Astrocyte (in vitro differentiated cells and primary cell): ENCODE results near the gene PSMA7. TPM values are rescaled to one million over a fixed set of nuclear protein-coding genes. Genes with fewer than 3 reads are reported as not detected.

Experiments used
- DNase-seq: peaks from one replicate; pipeline ENCODE4 v3.0.0-alpha.2; 2010; ENCODE audit warnings: low read depth
- FAIRE-seq: peaks from 2 replicates; lab custom pipeline; 2011; peaks lifted over from hg19 to GRCh38; lab: Jason Lieb, UNC
- H2AFZ ChIP-seq: 2 replicates; pipeline ENCODE4 v1.6.0; 2012; ENCODE audit warnings: low read depth, low read length, inconsistent platforms
- H3K27ac ChIP-seq: 2 replicates; pipeline ENCODE4 v1.5.1; 2011; ENCODE audit warnings: low read depth, low read length, inconsistent platforms
- H3K27me3 ChIP-seq: 2 replicates; pipeline ENCODE4 v1.6.0; 2011; ENCODE audit warnings: low read length, inconsistent platforms; ENCODE audit not compliant: insufficient read depth
- H3K36me3 ChIP-seq: 2 replicates; pipeline ENCODE4 v1.5.1; 2011; ENCODE audit warnings: low read length, inconsistent platforms; ENCODE audit not compliant: insufficient read depth
- H3K4me1 ChIP-seq: 2 replicates; pipeline ENCODE4 v1.5.1; 2011; ENCODE audit warnings: low read length, inconsistent platforms; ENCODE audit not compliant: insufficient read depth
- H3K4me2 ChIP-seq: 2 replicates; pipeline ENCODE4 v1.6.0; 2012; ENCODE audit warnings: low read length, inconsistent platforms
- H3K4me3 ChIP-seq: 2 replicates; pipeline ENCODE4 v1.5.1; 2011; ENCODE audit warnings: low read depth, mild to moderate bottlenecking, low read length, inconsistent platforms; ENCODE audit not compliant: insufficient read depth
- H3K79me2 ChIP-seq: 2 replicates; pipeline ENCODE4 v1.6.0; 2012; ENCODE audit warnings: mild to moderate bottlenecking, low read length, inconsistent platforms; ENCODE audit not compliant: insufficient read depth
- H3K9ac ChIP-seq: 2 replicates; pipeline ENCODE4 v1.6.0; 2012; ENCODE audit warnings: mild to moderate bottlenecking, low read length, inconsistent platforms
- H3K9me3 ChIP-seq: 2 replicates; pipeline ENCODE4 v1.5.1; 2012; ENCODE audit warnings: low read depth, mild to moderate bottlenecking, low read length, inconsistent platforms; ENCODE audit not compliant: insufficient read depth
- H4K20me1 ChIP-seq: 2 replicates; pipeline ENCODE4 v1.6.0; 2012; ENCODE audit warnings: low read length, inconsistent platforms; ENCODE audit not compliant: insufficient read depth
- H3K27ac Mint-ChIP-seq: one replicate; pipeline ENCODE4 v1.8.0; 2021; ENCODE audit warnings: mild to moderate bottlenecking, mixed read lengths; ENCODE audit not compliant: unreplicated experiment
- H3K27me3 Mint-ChIP-seq: one replicate; pipeline ENCODE4 v1.8.0; 2021; ENCODE audit warnings: low read depth, mixed read lengths; ENCODE audit not compliant: unreplicated experiment
- H3K36me3 Mint-ChIP-seq: one replicate; pipeline ENCODE4 v1.8.0; 2021; ENCODE audit warnings: low read depth, mixed read lengths; ENCODE audit not compliant: unreplicated experiment
- H3K4me1 Mint-ChIP-seq: one replicate; pipeline ENCODE4 v1.8.0; 2021; ENCODE audit warnings: low read depth, mixed read lengths; ENCODE audit not compliant: unreplicated experiment
- H3K4me3 Mint-ChIP-seq: one replicate; pipeline ENCODE4 v1.8.0; 2021; ENCODE audit warnings: mild to moderate bottlenecking, moderate library complexity, mixed read lengths; ENCODE audit not compliant: unreplicated experiment
- H3K9me3 Mint-ChIP-seq: one replicate; pipeline ENCODE4 v1.8.0; 2021; ENCODE audit warnings: mild to moderate bottlenecking, mixed read lengths; ENCODE audit not compliant: unreplicated experiment
- EZH2 ChIP-seq: IDR thresholded peaks from 2 replicates; pipeline ENCODE4 v1.6.1; 2012; ENCODE audit warnings: mild to moderate bottlenecking, low read length, inconsistent platforms; ENCODE audit not compliant: insufficient read depth
- total RNA-seq: library from RNA; stranded (reverse); gene quantifications from 2 replicates; pipeline ENCODE4 v1.2.1, GENCODE V29; 2021
- TF ChIP-seq, protein P1 (sequence below): IDR thresholded peaks from 2 replicates; pipeline ENCODE4 v1.5.1; 2011; ENCODE audit warnings: low read depth, mild to moderate bottlenecking, inconsistent platforms, low read length, moderate library complexity; ENCODE audit not compliant: insufficient read depth

Gene PSMA7
- total RNA-seq, 1 donor from 2014 or later, result 324 TPM

GRCh38 chr20:62101078-62101477 is 42.1 kb downstream of the PSMA7 start:
- DNase-seq (no peak), FAIRE-seq (no peak)
- Histone ChIP-seq H3K27me3 (no peaks in the 10 kb centered on the region), H4K20me1 (no peaks in the 10 kb centered on the region), H3K4me2 (no peak overlapping the region), H3K9ac (no peak overlapping the region), H2AFZ (no peak overlapping the region), H3K4me1 (no peaks in the 10 kb centered on the region), H3K79me2 (no peaks in the 10 kb centered on the region), H3K27ac (no peak overlapping the region), H3K9me3 (peaks cover 5% of the 10 kb centered on the region), H3K4me3 (no peak overlapping the region), H3K36me3 (no peaks in the 10 kb centered on the region)
- peaks cover 23% of the 10 kb centered on the region for H3K27me3 Mint-ChIP-seq
- H3K27ac Mint-ChIP-seq, result no peak overlapping the region
- peaks cover 2% of the 10 kb centered on the region for H3K36me3 Mint-ChIP-seq
- TF ChIP-seq EZH2, result no peak
- TF ChIP-seq, protein P1, sequence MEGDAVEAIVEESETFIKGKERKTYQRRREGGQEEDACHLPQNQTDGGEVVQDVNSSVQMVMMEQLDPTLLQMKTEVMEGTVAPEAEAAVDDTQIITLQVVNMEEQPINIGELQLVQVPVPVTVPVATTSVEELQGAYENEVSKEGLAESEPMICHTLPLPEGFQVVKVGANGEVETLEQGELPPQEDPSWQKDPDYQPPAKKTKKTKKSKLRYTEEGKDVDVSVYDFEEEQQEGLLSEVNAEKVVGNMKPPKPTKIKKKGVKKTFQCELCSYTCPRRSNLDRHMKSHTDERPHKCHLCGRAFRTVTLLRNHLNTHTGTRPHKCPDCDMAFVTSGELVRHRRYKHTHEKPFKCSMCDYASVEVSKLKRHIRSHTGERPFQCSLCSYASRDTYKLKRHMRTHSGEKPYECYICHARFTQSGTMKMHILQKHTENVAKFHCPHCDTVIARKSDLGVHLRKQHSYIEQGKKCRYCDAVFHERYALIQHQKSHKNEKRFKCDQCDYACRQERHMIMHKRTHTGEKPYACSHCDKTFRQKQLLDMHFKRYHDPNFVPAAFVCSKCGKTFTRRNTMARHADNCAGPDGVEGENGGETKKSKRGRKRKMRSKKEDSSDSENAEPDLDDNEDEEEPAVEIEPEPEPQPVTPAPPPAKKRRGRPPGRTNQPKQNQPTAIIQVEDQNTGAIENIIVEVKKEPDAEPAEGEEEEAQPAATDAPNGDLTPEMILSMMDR, result no peak
- H3K9me3 Mint-ChIP-seq, result peaks cover 28% of the 10 kb centered on the region
- H3K4me3 Mint-ChIP-seq, result no peak overlapping the region
- no peaks in the 10 kb centered on the region for H3K4me1 Mint-ChIP-seq

DNA sequence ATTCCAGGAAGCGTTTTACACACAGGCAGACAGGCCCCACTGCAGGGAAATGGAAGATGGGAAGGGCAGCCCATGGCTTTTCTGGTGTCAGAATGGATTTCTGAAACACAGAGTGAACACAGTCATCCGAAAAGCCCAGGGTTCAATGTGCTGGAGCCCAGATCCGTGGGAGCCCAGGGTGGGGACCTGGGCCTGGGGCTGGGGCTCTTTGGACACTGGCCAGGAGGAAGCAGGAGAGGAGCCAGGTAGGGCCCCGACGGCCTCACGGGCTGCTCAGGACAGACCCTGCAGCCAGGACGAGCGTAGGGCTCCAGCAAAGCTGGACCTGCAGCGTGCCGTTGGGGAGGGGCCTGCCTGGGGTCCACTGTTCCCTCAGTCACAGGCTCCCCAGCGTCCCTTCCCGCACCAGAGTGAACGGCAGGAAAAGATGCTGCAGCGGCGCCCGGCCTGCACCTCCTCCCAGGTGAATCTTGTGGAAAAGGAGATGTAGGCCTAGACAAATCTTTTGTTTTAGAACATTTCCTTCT is 45.2 kb downstream of the PSMA7 start:
- no peaks in the 10 kb centered on the region for H3K27me3 ChIP-seq
- Mint-ChIP-seq H3K9me3 (peaks cover 19% of the 10 kb centered on the region), H3K4me1 (no peaks in the 10 kb centered on the region), H3K4me3 (no peak overlapping the region), H3K27me3 (peaks cover 27% of the 10 kb centered on the region), H3K36me3 (peaks cover 2% of the 10 kb centered on the region), H3K27ac (no peak overlapping the region)
- H4K20me1 ChIP-seq, result no peaks in the 10 kb centered on the region
- no peak overlapping the region for H3K4me2 ChIP-seq
- no peak overlapping the region for H3K9ac ChIP-seq
- peaks cover 5% of the 10 kb centered on the region for H3K9me3 ChIP-seq
- H3K79me2 ChIP-seq, result no peaks in the 10 kb centered on the region
- FAIRE-seq (no peak), DNase-seq (no peak)
- no peaks in the 10 kb centered on the region for H3K36me3 ChIP-seq
- no peak for TF ChIP-seq EZH2
- TF ChIP-seq, protein P1, result no peak
- H3K4me3 ChIP-seq, result no peak overlapping the region
- H3K27ac ChIP-seq, result no peak overlapping the region
- H2AFZ ChIP-seq, result no peak overlapping the region
- H3K4me1 ChIP-seq, result no peaks in the 10 kb centered on the region
